Measurements from ENCODE around the gene GFI1.
"Not testable (repeated sequence)": the region's sequence is repeated elsewhere in the genome, so short reads cannot be mapped to it uniquely, and the experiment has no call there.

The GFI1 gene

GRCh38 chr1:92464588-92465255 lies 22.0 kb downstream of the GFI1 start:
- no peak for DNase-seq

GRCh38 chr1:92461364-92462097 lies 25.2 kb downstream of the GFI1 start:
- peak in 1 of 2 donors; percentile 38 for DNase-seq

GRCh38 chr1:92459871-92460320 lies 26.8 kb downstream of the GFI1 start:
- no peak for DNase-seq

GRCh38 chr1:92458146-92458545 lies 28.6 kb downstream of the GFI1 start:
- DNase-seq, result no peak

- no peak for DNase-seq
Measured at GRCh38 chr1:92447976-92448375, 38.7 kb downstream of the GFI1 start.

- no peak for DNase-seq
Measured at GRCh38 chr1:92447033-92447681, 39.6 kb downstream of the GFI1 start.

- no peak for DNase-seq
Measured at GRCh38 chr1:92446546-92446945, 40.2 kb downstream of the GFI1 start.

GRCh38 chr1:92445865-92446264 lies 40.9 kb downstream of the GFI1 start:
- DNase-seq, result no peak

GRCh38 chr1:92444351-92444750 lies 42.4 kb downstream of the GFI1 start:
- DNase-seq, result no peak

GRCh38 chr1:92443893-92444292 lies 42.8 kb downstream of the GFI1 start:
- no peak for DNase-seq

- no peak for DNase-seq
Measured at GRCh38 chr1:92442351-92442750, 44.4 kb downstream of the GFI1 start.

GRCh38 chr1:92441697-92442342 lies 44.9 kb downstream of the GFI1 start:
- no peak for DNase-seq

- no peak for DNase-seq
Measured at GRCh38 chr1:92441316-92441696, 45.4 kb downstream of the GFI1 start.

- DNase-seq, result no peak
Measured at GRCh38 chr1:92439291-92439690, 47.4 kb downstream of the GFI1 start.

GRCh38 chr1:92434572-92434971 lies 52.2 kb downstream of the GFI1 start:
- DNase-seq, result not testable (repeated sequence)

- DNase-seq, result no peak
Measured at GRCh38 chr1:92430030-92430429, 56.7 kb downstream of the GFI1 start.

GRCh38 chr1:92425617-92426016 lies 61.1 kb downstream of the GFI1 start:
- no peak for DNase-seq
